Stimulated activated CD8-positive, alpha-beta memory T cell treated with anti-CD3 and anti-CD28 coated beads, Interleukin-7, amount 100 ng/mL, for 48 hours (primary cell): ENCODE data around the gene DHX29.

Experiments
- DNase-seq, 2 donors: peaks; one replicate each; pipeline ENCODE4 v3.0.0-alpha.2; 2020; ENCODE audit warnings: low read depth in 1 of 2; ENCODE audit errors: extremely low read depth in 1 of 2

The DHX29 gene

GRCh38 chr5:55234121-55234700 lies 73.3 kb downstream of the DHX29 start:
- DNase-seq = no peak

GRCh38 chr5:55232985-55233928 lies 74.2 kb downstream of the DHX29 start, which contains the start of gene CCNO:
CCNO (minus strand) TSS chr5:55233608; CDS start chr5:55233523, 85 bp downstream.
- peak in 1 of 2 donors; percentile 52 for DNase-seq

- DNase-seq = no peak
Observed at GRCh38 chr5:55232271-55232984, 75.1 kb downstream of the DHX29 start.

GRCh38 chr5:55231919-55232270 lies 75.6 kb downstream of the DHX29 start:
- DNase-seq = no peak

GRCh38 chr5:55231029-55231918 lies 76.2 kb downstream of the DHX29 start:
- DNase-seq = no peak

- DNase-seq = no peak
Observed at GRCh38 chr5:55230086-55230629, 77.3 kb downstream of the DHX29 start.

- DNase-seq = no peak
Observed at GRCh38 chr5:55227664-55228430, 79.6 kb downstream of the DHX29 start.

DNA sequence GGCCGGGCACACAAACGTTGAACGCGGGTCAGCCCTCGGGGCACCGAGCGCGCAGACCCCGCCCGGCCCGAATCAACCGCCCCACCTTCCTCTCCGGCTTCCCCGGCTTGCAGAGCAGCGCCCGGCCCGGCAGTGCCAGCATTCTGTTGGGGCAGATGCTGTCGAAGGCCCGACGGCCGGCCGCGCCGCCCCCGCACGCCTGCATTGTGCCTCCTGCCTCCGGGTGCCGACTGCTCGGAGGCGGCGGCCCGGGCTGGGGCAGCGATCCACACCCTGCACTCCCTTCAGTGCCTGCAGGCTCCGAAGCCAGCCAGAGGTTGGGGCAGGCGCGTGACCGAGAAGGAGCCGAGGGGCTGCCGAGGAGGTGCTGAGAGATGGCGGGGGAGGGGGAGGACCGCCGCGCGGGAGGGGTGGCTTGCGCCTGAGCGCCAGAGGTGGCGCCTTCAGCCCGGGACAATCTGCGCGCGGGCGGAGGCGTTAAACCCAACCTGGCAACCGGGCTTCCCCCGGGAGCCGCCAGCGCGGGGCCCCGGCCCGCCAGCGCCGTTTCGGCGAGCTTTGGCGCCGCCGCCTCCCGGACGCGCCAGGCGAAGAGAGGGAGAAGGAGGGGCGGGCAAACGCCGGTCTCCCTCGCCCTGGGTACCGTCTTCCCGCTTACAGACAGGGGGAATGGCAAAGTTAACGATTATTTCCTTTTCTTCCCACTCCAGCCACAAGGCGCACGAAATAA lies 80.4 kb downstream of the DHX29 start, which contains the start of gene MCIDAS:
Gene MCIDAS (minus strand): TSS at position 382 of the 730 bp plus-strand sequence. CDS start 177 bp downstream, at position 205.
- peak; percentile 42 to 49 for DNase-seq

DNA sequence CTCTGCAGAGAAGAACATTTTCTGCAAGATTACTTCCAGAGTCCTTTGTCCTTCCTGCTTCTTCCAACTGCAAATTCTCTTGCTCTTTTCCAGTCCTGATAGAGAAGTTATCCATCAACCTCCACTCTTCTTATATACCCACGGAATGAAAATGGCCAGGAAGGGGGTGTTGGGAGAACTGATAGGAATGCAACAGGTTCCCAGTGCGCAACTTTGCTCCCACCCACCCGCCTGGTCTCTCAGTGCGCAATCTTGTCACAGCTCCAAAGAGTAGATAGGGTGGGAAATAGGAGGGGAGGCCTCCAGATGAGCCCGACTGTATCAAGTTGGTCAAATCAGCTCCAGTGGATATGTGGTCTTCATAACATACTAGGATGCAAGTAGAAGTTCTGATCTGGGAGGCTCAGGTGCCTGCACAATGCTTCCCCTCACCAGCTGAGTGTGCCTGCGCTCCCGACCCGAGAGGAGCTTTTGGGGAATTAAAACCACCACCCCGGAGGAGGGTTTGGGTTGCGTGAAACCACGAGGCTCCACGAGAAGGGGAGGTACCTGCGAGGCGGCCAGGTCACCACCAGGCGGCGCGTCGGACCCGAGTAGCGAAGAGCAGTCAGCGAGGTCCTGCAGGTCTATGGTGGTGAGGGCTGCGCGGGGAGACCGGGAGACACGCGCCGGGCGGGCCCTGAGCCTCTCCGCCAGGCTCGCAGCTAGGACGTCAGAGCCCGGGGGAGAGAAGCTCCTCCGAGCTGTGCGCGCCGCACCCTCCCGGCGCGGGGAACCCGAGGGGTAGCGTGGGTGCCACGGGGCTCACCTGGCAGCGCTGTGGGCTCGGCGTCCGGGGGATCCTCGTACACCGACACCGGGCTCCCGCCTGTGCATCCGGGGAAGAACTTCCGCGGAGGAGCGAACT lies 81.2 kb downstream of the DHX29 start:
- peak in 1 of 2 donors; percentile 64 for DNase-seq

DNA sequence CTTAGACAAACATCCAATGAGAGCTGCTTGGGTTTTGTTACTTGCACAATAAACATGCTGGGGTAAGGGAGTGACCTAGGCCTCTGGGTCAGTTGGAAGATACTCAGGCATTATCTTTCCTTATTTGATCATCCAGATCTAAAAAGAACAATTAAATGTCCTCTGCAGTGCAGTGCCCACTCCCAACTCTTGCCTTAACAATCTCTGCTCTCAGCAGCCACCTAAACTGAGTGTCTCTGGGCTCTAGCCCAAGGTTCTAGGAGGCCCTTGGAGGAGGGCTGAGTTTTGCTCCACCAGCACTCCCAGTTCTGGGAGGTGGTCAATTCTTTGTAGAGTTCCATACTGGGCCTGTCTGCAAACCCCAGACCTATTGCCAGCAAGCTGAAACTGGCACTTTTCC lies 82.1 kb downstream of the DHX29 start:
- no peak for DNase-seq

- no peak for DNase-seq
Observed at GRCh38 chr5:55223812-55224240, 83.7 kb downstream of the DHX29 start.

GRCh38 chr5:55222985-55223811 lies 84.3 kb downstream of the DHX29 start:
- DNase-seq = no peak

GRCh38 chr5:55222092-55222984 lies 85.2 kb downstream of the DHX29 start:
- no peak for DNase-seq

DNA sequence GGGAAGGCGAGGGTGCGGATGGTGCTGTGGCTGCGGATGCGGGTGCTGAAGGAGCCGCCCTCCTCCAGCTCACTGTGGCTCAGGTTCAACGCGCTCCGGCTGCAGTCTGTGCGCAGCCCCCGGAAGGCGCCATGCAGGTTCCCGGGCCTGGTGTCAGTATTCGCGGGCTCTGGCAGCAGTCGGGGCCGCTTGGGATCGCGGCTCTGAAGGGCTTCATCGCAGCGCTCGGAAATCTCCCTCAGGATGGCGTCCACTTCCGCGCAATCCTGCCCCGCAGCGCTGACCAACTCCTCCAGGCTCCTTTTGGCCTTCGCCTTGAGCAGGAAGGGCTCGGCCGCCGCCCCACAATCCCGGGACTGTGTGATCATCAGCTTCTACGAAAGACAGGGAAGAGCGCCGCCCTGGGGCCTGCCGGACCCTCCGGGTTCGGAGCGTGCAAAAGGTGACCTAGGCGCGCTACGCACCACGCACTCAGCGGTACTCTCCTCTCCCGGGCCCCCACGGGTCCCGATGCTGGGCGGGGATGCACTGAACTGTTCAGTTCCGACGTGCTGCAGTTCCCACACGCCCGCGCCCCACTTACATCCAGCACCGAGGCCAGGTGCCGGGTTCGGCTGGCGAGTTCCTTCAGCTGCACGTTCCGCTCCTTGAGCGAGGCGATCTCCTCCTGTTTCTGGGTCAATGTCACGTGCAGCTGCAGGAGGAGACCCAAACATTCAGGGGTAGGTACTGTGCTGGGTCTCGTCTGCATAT lies 86.9 kb downstream of the DHX29 start:
- no peak for DNase-seq

DNA sequence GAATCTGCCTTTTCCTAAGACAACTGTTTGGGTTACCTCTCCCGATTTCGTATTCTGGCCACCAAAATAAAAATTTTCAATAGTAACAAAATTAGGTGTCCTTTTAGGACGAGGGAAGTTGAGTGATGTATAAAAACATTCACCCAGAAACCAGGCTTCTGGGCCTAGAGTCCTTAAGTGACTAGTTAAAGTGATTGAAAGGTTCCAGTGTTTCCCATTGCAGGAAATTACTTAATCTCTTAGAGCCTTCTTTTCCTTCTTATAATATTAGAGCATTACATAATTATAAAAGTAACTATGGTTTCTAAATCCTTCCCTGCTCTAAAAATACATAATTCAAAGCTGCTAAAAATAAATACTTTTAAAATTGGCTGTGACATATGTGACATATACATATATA lies 87.7 kb downstream of the DHX29 start:
- no peak for DNase-seq
